ENCODE measurements around the gene GOLGA6C.

GRCh38 chr15:75230016-75230343, 28.2 kb upstream of the GOLGA6C start:
- TF ChIP-seq, protein P1, sequence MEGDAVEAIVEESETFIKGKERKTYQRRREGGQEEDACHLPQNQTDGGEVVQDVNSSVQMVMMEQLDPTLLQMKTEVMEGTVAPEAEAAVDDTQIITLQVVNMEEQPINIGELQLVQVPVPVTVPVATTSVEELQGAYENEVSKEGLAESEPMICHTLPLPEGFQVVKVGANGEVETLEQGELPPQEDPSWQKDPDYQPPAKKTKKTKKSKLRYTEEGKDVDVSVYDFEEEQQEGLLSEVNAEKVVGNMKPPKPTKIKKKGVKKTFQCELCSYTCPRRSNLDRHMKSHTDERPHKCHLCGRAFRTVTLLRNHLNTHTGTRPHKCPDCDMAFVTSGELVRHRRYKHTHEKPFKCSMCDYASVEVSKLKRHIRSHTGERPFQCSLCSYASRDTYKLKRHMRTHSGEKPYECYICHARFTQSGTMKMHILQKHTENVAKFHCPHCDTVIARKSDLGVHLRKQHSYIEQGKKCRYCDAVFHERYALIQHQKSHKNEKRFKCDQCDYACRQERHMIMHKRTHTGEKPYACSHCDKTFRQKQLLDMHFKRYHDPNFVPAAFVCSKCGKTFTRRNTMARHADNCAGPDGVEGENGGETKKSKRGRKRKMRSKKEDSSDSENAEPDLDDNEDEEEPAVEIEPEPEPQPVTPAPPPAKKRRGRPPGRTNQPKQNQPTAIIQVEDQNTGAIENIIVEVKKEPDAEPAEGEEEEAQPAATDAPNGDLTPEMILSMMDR (IDR thresholded peaks at IDR 0.05; ENCODE audit: low read length): no peak
- TF ChIP-seq EZH2phosphoT487 (IDR thresholded peaks at IDR 0.05; ENCODE audit: low read length): no peak

All from MM.1S (cell line).